ENCODE results near the gene TAS2R42.
A peak's percentile ranks its signal among the peaks of the same experiment; 100 is the strongest.

Gene TAS2R42, protein sequence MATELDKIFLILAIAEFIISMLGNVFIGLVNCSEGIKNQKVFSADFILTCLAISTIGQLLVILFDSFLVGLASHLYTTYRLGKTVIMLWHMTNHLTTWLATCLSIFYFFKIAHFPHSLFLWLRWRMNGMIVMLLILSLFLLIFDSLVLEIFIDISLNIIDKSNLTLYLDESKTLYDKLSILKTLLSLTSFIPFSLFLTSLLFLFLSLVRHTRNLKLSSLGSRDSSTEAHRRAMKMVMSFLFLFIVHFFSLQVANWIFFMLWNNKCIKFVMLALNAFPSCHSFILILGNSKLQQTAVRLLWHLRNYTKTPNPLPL

DNA sequence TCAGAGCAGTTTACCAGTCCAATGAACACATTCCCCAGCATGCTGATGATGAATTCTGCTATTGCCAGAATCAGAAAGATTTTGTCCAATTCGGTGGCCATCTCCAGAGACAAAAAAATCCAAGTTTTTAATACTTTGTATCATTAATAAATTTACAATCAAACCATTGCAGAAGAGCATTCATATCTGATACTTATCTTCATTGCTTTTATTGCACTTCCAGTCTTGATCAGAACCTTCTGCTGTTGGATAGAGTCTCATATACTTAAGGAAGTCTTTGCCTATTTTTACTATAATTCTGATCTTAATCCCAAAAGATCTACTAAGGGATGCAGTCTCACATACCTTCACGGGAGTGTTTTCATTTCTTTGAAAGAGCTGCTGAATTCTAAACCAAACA, at the start of gene TAS2R42:
Gene TAS2R42 (minus strand): TSS at position 101 of the 400 bp plus-strand sequence. CDS start 0 bp downstream, at position 101.
- DNase-seq (ENCODE audit: low read depth): no peak

DNA sequence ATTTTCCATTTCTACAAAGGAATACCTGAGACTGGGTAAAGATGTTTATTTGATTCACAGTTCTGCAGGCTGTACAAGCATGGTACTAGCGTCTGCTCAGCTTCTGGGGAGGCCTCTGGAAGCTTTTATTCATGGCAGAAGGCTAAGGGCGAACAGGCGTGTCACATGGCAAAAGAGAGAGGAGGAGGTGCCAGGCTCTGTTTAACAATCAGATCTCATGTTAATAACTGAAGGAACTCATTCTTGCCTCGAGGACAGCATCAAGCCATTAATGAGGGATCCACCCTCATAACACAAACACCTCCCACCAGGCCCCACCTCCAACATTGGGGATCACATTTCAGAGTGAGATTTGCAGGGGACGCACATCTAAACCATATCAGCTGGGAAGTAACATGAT, 46.8 kb upstream of the TAS2R42 start:
- no peak for DNase-seq (ENCODE audit: low read depth)

- no peak for DNase-seq (ENCODE audit: low read depth)
These were observed 41.7 kb upstream of the TAS2R42 start for GRCh38 chr12:11228296-11228879.

GRCh38 chr12:11227373-11227772, 40.6 kb upstream of the TAS2R42 start:
- DNase-seq (ENCODE audit: low read depth): no peak

DNA sequence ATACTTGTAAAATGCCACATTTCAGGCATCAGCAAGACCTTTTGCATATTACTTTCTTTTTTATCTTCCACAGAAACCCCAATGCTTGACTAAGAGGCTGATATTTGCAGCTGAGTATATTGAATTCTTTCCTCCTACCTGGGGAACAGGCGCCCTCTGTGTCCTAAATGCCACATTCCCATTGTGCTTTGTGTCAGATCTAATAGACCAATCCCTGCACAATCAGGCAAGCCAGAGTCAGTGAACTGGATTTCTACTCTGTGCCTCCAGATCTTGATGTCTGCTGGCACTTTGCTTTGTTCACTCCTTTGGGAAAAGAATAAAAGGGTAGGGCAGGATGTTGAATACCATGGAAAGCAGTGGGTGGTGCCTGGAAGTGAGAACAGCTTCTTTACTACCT, 22.4 kb upstream of the TAS2R42 start:
- no peak for DNase-seq (ENCODE audit: low read depth)

DNA sequence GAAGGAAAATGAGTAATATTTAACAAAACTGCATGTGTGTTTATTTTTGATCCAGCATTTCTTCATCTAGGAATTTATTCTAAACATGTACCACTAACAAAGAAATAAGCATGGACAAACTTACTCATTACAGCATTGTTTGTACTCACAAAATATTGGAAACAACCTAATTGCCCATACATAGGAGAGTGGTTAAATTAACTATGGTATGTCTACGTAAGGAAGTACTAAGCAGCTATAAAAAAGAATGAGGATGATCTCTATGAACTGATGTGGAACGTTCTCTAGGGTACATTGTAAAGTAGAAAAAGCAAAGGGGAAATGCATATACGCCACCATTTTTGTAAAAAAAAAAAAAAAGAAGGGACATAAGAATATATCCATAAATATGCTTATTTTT, 17.4 kb upstream of the TAS2R42 start:
- DNase-seq (ENCODE audit: low read depth): no peak

DNA sequence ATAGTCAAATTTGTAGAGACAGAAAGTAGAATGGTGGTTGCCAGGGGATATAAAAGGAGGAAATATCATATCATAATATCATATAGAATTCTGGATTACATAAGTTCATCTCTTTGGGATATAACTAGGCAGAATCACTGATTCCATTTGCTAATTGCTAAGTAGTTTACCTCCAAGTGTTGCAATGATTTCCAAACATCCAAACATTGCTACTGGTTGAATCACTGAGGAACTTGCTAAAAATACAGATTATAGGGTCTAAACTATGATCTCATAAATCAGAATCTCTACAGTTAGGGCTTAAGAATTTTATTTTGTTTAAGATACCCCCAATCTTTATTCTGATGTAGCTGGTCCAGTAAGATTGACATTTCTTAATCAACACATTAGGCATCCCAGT, 16.1 kb upstream of the TAS2R42 start:
- DNase-seq (ENCODE audit: low read depth): no peak

DNA sequence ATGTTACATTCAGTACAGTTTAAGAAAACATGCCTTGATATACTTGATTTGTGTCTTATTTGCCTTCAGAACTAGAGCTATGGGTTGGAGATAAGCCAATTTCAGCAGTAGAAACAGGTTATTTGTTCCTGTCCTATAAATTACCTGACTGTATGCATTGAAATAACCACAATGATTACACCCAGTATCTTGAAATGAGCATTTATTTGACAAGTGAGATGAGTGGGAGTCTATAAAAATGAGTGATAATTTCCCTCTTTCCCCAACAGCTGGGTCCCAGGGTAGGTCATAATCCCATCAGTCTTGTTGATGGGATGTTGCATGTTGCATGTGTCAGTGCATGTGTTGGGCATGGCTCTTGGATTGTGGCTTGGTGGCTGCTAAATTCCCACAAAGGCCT, 3.7 kb downstream of the TAS2R42 start:
- DNase-seq (ENCODE audit: low read depth): no peak

DNA sequence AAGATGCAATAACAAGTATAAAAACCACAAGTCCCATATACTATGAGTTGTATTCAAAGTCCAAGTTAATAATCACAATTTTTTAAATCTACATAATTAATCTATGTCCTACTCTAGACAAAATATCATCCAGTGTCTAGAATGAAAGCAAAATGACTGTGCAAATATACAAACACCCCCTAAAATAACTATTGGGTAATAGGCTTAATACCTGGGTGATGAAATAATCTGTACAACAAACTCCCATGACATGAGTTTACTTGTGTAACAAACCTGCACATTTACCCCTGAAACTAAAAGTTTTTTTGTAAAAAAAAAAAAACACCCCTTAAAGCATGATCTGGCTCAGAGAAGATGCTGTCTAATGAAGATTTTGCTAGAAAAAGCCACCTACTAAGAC, 4.2 kb downstream of the TAS2R42 start:
- DNase-seq (ENCODE audit: low read depth): no peak

- no peak for DNase-seq (ENCODE audit: low read depth)
These were observed 8.5 kb downstream of the TAS2R42 start for GRCh38 chr12:11178250-11178649.

DNA sequence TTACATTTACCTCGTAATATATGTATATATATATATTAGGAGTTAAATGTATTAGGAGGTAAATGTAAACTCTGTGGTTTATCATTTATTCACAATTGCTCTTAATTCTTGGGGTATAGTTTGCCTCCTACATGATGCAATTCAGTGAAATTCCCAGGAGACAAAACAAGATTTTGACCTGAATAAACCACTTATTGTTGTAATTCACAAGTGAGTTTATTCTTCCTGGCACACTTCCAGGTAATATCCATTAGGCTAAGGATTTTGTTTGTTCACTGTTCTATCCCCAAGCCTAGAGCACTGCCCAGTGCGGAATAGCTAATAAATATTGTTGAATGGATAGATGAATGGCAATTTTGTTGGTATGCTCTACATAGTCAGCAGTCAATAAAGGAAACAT, 12.7 kb downstream of the TAS2R42 start:
- no peak for DNase-seq (ENCODE audit: low read depth)

DNA sequence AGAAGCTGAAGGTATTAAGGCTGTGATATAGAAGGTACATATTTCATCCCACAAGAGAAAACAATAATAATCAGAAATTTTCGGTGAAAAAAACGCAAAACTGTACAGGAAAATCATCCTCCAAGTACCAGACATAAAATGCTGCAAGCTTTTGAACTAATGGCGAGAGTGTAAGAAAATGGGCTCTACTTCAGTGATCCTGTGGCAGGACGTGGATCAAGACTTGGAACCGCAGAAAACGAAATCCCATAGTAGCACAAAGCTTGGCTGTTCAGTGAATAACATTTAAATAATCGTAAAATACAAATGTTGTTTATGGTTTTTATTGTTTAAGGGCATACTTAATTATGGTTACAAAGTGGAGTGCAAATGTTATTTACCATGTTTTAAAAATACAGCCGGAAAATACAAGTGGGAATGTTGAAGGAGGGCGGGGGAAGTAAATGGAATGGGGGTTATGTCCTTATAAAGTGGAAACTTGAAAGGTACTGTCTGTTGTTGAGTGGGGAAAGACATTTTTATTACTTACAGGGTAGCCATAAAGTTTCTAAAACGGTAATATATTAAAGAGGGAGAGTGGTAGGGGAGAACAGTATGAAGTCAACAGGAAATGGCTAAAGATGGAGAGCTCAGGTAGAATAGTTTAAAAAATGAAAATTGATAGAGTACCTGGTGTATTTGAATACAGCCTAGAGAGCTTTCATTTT, 14.6 kb downstream of the TAS2R42 start:
- DNase-seq (ENCODE audit: low read depth): no peak

- peak; percentile 66 for DNase-seq (ENCODE audit: low read depth)
These were observed 15.4 kb downstream of the TAS2R42 start, which contains the start of gene SMIM10L1 for GRCh38 chr12:11171145-11171968. Gene SMIM10L1 (plus strand): TSS chr12:11171194. CDS start chr12:11171357, 163 bp downstream.

- no peak for DNase-seq (ENCODE audit: low read depth)
These were observed 16.0 kb downstream of the TAS2R42 start for GRCh38 chr12:11170810-11171144.

GRCh38 chr12:11166300-11166699, 20.4 kb downstream of the TAS2R42 start:
- no peak for DNase-seq (ENCODE audit: low read depth)

DNA sequence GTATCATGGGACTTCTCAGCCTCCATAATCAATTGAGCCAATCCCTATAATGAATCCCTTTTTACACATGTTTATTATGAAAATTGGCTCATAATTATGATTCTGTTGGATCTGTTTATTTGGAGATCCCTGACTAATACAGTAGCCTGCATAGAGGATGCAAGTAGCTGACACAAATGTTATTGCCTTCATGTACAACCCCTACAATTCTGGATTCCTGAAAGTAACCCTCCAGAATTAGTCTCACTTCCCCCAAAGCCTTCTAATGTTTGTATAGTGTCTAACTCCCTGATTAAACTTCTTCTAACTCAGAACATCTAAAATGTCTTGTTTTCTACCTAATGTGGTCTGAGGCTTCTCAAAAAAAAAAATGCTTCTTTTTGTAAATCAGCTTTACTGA, 22.4 kb downstream of the TAS2R42 start:
- DNase-seq (ENCODE audit: low read depth): no peak

GRCh38 chr12:11162502-11162901, 24.2 kb downstream of the TAS2R42 start:
- DNase-seq (ENCODE audit: low read depth): no peak

GRCh38 chr12:11158885-11159444, 27.8 kb downstream of the TAS2R42 start:
- DNase-seq (ENCODE audit: low read depth): no peak

- DNase-seq (ENCODE audit: low read depth): no peak
These were observed 32.3 kb downstream of the TAS2R42 start for GRCh38 chr12:11154400-11154925.

- DNase-seq (ENCODE audit: low read depth): no peak
These were observed 34.0 kb downstream of the TAS2R42 start for GRCh38 chr12:11152725-11153124.

GRCh38 chr12:11150832-11151231, 35.9 kb downstream of the TAS2R42 start:
- no peak for DNase-seq (ENCODE audit: low read depth)

GRCh38 chr12:11147420-11147819, 39.3 kb downstream of the TAS2R42 start:
- DNase-seq (ENCODE audit: low read depth): no peak
